NCI-H82 treated with DMSO at 0.1 percent for 48 hours (cell line): ENCODE results near the gene IPO13.
A peak's percentile ranks its signal among the peaks of the same experiment; 100 is the strongest.

Source experiments
- DNase-seq: peaks from one replicate; lab custom pipeline; 2025; ENCODE audit not compliant: unreplicated experiment; lab: John Stamatoyannopoulos, UW

IPO13 gene

DNA sequence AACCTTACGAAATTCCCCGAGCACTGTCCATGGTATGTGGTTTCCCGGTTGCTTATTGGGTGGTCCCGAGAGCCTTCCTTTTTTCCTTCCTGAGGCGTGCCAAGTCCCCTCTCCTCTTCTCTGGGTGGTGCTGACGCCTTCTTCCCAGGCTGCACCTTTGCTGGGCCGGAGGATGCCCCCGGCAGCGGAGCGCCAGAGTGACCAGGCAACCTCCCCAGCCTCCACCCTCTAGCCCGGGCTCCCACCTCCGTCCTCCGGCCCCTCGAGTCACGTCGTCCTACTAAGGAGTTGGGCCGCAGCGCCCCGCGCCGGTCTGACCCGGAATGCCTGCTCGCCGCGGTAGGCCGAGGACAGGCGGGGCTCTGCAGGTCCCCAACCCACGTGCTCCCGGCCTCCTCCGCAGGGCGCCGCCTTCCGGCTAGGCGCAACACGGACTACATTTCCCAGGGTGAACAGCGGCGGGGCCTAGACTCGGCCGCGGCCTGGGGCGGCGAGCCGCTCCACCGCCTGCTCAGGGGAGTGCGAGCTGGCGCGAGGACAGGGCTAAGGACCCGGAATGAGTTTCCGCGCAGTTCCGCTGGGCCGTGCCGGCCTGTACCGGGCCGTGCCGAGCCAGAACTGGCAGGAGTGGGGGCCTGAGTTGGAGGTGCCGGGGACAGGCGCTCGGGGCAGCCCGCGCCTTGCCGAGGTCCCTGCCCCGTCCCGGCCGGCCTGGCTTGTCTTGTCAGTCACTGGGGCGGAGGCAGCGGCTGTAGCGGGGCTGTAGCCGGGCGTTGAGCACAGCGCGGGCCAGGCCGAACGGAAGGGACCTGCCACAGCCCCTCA lies at the start of gene IPO13:
Gene IPO13, plus strand, starts transcription at position 715 of the 825 bp plus-strand sequence. CDS start 651 bp downstream, outside the sequence.
- DNase-seq = peak; percentile 94

DNA sequence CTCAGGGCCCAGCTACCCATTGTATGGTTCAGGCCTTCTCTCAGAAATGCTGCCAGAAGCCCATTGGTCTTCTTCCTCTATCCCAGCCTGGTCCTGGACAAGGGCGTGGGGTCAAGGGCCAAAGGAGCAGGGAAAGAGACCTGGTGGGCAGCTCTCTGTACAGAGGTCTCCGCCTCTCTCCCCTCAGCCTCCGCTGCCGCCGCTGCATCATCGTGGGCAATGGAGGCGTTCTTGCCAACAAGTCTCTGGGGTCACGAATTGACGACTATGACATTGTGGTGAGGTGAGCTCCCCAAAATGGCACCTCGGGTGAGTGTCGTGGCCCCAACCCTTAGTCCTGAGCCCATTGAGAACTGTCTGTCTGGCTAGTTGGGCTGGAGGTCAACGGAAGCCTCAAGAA lies 47.8 kb upstream of the IPO13 start:
- DNase-seq = no peak

DNA sequence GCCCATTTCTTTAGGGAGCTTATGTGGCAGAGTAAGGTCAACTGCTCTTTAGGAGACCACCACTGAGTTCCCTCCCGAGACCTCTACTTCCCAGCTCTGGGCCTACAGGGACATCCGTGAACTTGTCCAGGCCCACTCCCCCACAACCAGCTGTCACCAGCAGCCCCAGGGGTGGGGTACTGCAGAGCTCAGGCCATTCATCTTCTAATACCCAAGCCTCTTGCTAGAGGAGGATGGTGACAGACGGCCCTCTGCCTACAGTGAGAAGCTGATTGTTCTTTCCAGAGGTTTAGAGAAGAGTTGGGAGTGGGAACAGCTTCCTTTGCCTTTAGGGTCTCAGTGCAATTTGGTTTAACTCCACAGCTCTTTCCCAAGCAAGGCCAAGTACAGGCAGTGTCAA lies 46.4 kb upstream of the IPO13 start:
- no peak for DNase-seq

- DNase-seq = no peak
These were observed 45.4 kb upstream of the IPO13 start for GRCh38 chr1:43901196-43901961.

- no peak for DNase-seq
These were observed 44.5 kb upstream of the IPO13 start for GRCh38 chr1:43902058-43902831.

- DNase-seq = no peak
These were observed 41.8 kb upstream of the IPO13 start for GRCh38 chr1:43904660-43905551.

DNA sequence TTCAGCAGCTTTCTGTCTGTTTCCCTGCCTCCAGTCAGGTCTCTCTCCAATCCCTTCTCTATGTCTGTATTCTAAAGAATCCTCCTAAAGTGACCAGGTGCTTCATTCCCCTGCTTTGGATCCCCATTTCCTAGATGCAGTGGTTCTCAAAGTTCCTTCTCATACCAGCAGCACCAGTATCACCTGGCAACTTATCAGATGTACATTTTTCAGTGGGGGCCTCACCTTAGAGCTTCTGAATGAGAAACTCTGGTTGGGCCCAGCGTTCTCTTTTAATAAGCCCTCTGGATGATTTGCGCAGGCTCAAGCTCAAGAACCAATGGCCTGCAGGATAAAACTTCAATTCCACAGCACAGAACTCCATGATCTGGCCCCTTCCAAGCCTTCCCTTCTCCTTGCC lies 38.5 kb upstream of the IPO13 start:
- no peak for DNase-seq

GRCh38 chr1:43908858-43909257 lies 37.9 kb upstream of the IPO13 start:
- DNase-seq = no peak

GRCh38 chr1:43910343-43910742 lies 36.4 kb upstream of the IPO13 start:
- no peak for DNase-seq

- DNase-seq = no peak
These were observed 34.1 kb upstream of the IPO13 start for GRCh38 chr1:43912607-43913006.

DNA sequence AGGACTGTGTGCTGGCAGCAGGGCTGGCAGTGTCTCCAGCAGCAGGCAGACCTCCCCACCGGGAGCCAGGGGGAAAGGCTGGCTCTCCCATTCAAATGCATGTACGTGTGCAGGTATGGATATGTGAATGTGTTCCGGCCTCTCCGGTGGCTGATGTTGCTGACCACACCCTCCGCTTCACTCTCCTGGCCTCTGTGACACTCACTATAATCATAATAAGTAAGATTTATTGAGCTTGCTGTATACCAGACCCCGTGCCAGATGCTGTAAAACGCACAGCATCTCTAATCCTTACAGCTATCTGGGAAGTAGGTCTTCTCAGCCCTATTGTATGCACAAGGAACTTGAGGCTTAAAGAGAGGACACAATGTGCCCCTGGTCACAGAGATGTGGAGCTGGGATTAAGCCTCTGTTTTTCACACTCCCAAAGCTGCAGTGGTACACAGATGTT lies 33.7 kb upstream of the IPO13 start:
- peak; percentile 79 for DNase-seq

DNA sequence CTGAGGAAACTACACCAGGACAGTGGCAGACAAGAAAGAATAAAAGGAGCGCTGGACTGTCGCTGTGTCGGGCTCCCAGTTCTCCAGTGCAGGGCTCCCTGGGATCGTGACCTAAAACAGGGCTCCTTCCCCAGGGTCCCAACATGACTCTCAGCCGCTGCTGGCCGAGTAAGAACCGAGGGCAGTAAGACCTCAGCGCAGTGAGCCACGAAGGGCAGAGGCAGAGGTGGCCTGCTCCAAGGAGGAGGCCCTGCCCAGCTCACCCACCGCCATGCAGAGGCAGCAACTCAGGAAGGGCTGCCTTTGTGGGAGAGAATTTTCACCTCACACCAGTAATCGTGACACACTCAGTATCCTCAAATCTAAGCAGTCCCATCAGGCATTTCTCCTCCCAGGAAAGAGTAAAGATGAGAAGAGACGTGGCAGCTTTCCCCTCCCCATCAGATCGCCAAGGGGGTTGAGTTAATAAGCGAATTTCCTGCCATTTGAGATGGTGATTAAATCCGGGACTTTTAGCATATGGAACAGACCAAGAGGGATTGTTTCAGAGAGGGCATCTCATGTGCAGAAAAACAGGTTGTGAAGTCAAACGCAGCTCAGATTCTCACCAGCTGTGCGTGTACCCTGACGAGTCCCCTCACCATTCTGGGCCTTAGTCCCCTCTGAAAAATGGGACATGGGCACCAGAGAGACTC lies 32.9 kb upstream of the IPO13 start:
- peak; percentile 20 for DNase-seq

GRCh38 chr1:43914576-43915525 lies 31.9 kb upstream of the IPO13 start:
- no peak for DNase-seq

- DNase-seq = no peak
These were observed 26.8 kb upstream of the IPO13 start for GRCh38 chr1:43919906-43920305.

- no peak for DNase-seq
These were observed 25.7 kb upstream of the IPO13 start for GRCh38 chr1:43921022-43921421.

DNA sequence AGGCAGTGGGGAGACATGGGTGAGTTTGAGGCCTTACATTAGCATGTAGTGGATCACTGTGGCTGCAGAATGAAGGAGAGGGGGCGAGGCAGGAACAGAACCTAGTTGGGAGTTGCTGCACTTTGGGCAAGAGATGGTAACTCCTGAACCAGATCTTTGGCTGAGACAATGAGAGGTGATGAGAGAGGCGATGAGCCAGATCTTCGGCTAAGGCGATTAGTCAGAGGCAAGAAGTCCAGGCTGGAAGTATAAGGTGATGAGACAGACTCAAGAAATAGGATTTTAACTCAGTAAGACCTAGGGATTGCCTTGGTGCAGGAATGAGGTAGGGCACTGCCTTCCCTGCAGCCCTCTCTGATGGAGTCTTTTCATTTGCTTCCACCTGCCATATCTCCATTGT lies 22.2 kb upstream of the IPO13 start:
- peak; percentile 82 for DNase-seq

DNA sequence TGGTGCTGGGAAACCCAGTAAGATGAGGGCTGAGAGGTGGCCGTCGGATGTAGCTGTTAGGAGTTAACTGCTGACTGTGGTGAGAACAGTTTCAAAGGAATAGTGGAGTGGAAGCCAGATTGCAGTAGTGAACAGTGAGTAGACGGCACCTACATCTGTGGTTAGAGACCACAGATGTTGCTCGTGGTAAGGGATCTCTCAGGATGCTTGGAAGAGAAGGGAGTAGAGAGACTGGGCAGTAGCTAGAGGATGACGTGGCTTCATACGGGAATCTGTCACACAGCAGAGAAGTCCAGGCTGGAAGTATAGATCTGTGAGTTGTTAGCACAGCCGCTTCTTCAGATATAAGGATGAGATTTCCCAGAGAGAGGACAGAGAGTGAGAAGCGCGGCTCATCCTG lies 20.9 kb upstream of the IPO13 start:
- no peak for DNase-seq

DNA sequence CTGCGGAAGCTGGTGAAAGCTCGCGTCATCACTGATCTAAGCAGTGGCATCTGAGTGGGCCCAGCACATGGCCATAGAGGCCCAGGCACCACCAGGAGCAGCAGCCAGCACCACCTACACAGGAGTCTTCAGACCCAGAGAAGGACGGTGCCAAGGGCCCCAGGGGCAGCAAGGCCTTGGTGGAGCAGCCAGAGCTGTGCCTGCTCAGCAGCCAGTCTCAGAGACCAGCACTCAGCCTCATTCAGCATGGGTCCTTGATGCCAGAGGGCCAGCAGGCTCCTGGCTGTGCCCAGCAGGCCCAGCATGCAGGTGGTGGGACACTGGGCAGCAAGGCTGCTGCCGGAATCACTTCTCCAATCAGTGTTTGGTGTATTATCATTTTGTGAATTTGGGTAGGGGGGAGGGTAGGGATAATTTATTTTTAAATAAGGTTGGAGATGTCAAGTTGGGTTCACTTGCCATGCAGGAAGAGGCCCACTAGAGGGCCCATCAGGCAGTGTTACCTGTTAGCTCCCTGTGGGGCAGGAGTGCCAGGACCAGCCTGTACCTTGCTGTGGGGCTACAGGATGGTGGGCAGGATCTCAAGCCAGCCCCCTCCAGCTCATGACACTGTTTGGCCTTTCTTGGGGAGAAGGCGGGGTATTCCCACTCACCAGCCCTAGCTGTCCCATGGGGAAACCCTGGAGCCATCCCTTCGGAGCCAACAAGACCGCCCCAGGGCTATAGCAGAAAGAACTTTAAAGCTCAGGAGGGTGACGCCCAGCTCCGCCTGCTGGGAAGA lies 16.4 kb upstream of the IPO13 start:
- no peak for DNase-seq
